ENCODE data around the gene ARHGAP18. TPM values are rescaled to one million over a fixed set of nuclear protein-coding genes. Genes with fewer than 3 reads are reported as not detected.

The ARHGAP18 gene
- total RNA-seq, 1 donor from 2014 or later, result 7.9 TPM

- no peak overlapping the region for H3K27ac Mint-ChIP-seq
- H3K36me3 Mint-ChIP-seq (ENCODE audit: low read depth), result no peaks in the 10 kb centered on the region
- H3K9me3 Mint-ChIP-seq, result no peaks in the 10 kb centered on the region
- no peak for TF ChIP-seq CTCF (IDR thresholded peaks at IDR 0.05)
- DNase-seq (no peak), ATAC-seq (ENCODE audit: low read depth) (no peak)
- intact Hi-C loops (cut with micrococcal nuclease), result no loop called here
- no peak overlapping the region for H3K4me3 Mint-ChIP-seq
- H3K4me1 Mint-ChIP-seq, result no peaks in the 10 kb centered on the region
- ChIA-PET CTCF (interaction anchor here (0.6 kb wide), 1 partner anchor 86 kb away, joined by 3 read pairs; no protein-coding TSS in a partner anchor), POLR2A (no interaction called here)
- H3K27me3 Mint-ChIP-seq, result no peaks in the 10 kb centered on the region
Measured at GRCh38 chr6:129644567-129645015, 65.4 kb downstream of the ARHGAP18 start.

GRCh38 chr6:129643968-129644367 is 66.0 kb downstream of the ARHGAP18 start:
- H3K27me3 Mint-ChIP-seq, result no peaks in the 10 kb centered on the region
- ATAC-seq (ENCODE audit: low read depth) (no peak), DNase-seq (no peak)
- no peaks in the 10 kb centered on the region for H3K4me1 Mint-ChIP-seq
- ChIA-PET CTCF (interaction anchor here (0.6 kb wide), 1 partner anchor 86 kb away, joined by 3 read pairs; no protein-coding TSS in a partner anchor), POLR2A (no interaction called here)
- H3K4me3 Mint-ChIP-seq, result no peak overlapping the region
- H3K36me3 Mint-ChIP-seq (ENCODE audit: low read depth), result no peaks in the 10 kb centered on the region
- H3K9me3 Mint-ChIP-seq, result no peaks in the 10 kb centered on the region
- no peak for TF ChIP-seq CTCF (IDR thresholded peaks at IDR 0.05)
- intact Hi-C loops (cut with micrococcal nuclease), result no loop called here
- H3K27ac Mint-ChIP-seq, result no peak overlapping the region

- Mint-ChIP-seq H3K4me1 (no peaks in the 10 kb centered on the region), H3K27ac (no peak overlapping the region), H3K36me3 (ENCODE audit: low read depth) (peaks cover 4% of the 10 kb centered on the region), H3K9me3 (no peaks in the 10 kb centered on the region), H3K27me3 (no peaks in the 10 kb centered on the region), H3K4me3 (no peak overlapping the region)
- no peak for ATAC-seq (ENCODE audit: low read depth)
- ChIA-PET POLR2A (no interaction called here), CTCF (no interaction called here)
- intact Hi-C loops (cut with micrococcal nuclease), result no loop called here
- no peak for TF ChIP-seq CTCF (IDR thresholded peaks at IDR 0.05)
- no peak for DNase-seq
Measured at GRCh38 chr6:129643176-129643575, 66.8 kb downstream of the ARHGAP18 start.

GRCh38 chr6:129642322-129642721 is 67.7 kb downstream of the ARHGAP18 start:
- Mint-ChIP-seq H3K27ac (no peak overlapping the region), H3K4me3 (no peak overlapping the region), H3K9me3 (no peaks in the 10 kb centered on the region), H3K36me3 (ENCODE audit: low read depth) (peaks cover 10% of the 10 kb centered on the region), H3K27me3 (no peaks in the 10 kb centered on the region), H3K4me1 (no peaks in the 10 kb centered on the region)
- ATAC-seq (ENCODE audit: low read depth) (no peak), DNase-seq (no peak)
- ChIA-PET POLR2A (no interaction called here), CTCF (interaction anchor here (1.4 kb wide), 1 partner anchor 89 kb away, joined by 4 read pairs; no protein-coding TSS in a partner anchor)
- intact Hi-C loops (cut with micrococcal nuclease), result no loop called here
- TF ChIP-seq CTCF (IDR thresholded peaks at IDR 0.05), result no peak

GRCh38 chr6:129641344-129641743 is 68.6 kb downstream of the ARHGAP18 start:
- ChIA-PET CTCF (interaction anchor here (1.4 kb wide), 1 partner anchor 90 kb away, joined by 4 read pairs; no protein-coding TSS in a partner anchor), POLR2A (no interaction called here)
- DNase-seq (no peak), ATAC-seq (ENCODE audit: low read depth) (no peak)
- no peaks in the 10 kb centered on the region for H3K9me3 Mint-ChIP-seq
- no peak overlapping the region for H3K27ac Mint-ChIP-seq
- TF ChIP-seq CTCF (IDR thresholded peaks at IDR 0.05), result no peak
- no peaks in the 10 kb centered on the region for H3K27me3 Mint-ChIP-seq
- intact Hi-C loops (cut with micrococcal nuclease), result loop anchor here (2.0 kb wide), 1 partner anchor 15 kb away; no protein-coding TSS in a partner anchor
- H3K4me1 Mint-ChIP-seq, result no peaks in the 10 kb centered on the region
- peaks cover 13% of the 10 kb centered on the region for H3K36me3 Mint-ChIP-seq (ENCODE audit: low read depth)
- no peak overlapping the region for H3K4me3 Mint-ChIP-seq
